HG03159 (cell line): ENCODE data around the gene CYFIP1.

Source experiments
- ATAC-seq: cut with Tn5 transposase; IDR thresholded peaks from one replicate; pipeline ENCODE4 v1.9.1; 2021; ENCODE audit warnings: mild to moderate bottlenecking, moderate library complexity; ENCODE audit not compliant: unreplicated experiment

CYFIP1 gene

GRCh38 chr15:22823495-22824128 is 156.6 kb downstream of the CYFIP1 start:
- ATAC-seq = no peak

- no peak for ATAC-seq
These were observed 160.5 kb downstream of the CYFIP1 start for GRCh38 chr15:22819651-22820050.
